GM19455 (cell line): ENCODE measurements around the gene FAM161B.

Experiments
- ATAC-seq: cut with Tn5 transposase; IDR thresholded peaks from one replicate; pipeline ENCODE4 v1.9.1; 2021; ENCODE audit not compliant: unreplicated experiment

The FAM161B gene

GRCh38 chr14:73884438-73885190 is 65.3 kb downstream of the FAM161B start:
- no peak for ATAC-seq
